ENCODE results near the gene KCNH5.

DNA sequence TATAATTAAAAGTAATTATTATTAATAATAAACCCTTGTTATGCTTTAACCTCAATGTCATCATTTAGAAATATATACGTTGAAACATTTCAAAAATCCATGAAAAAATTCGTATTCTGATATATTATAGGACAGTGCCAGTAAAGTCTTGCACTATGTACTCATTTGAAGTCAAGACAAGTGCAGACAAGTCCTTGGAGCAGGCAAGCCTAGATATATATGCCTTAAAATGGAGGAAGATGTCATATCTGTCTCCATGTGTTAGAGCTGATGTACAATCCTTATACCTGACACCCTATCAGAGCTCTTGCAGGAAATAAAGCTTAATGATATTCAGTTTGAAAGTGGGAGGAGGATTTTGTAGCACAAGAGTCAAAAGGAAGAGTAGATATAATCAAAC lies 310.4 kb downstream of the KCNH5 start:
- TF ChIP-seq, protein P1, sequence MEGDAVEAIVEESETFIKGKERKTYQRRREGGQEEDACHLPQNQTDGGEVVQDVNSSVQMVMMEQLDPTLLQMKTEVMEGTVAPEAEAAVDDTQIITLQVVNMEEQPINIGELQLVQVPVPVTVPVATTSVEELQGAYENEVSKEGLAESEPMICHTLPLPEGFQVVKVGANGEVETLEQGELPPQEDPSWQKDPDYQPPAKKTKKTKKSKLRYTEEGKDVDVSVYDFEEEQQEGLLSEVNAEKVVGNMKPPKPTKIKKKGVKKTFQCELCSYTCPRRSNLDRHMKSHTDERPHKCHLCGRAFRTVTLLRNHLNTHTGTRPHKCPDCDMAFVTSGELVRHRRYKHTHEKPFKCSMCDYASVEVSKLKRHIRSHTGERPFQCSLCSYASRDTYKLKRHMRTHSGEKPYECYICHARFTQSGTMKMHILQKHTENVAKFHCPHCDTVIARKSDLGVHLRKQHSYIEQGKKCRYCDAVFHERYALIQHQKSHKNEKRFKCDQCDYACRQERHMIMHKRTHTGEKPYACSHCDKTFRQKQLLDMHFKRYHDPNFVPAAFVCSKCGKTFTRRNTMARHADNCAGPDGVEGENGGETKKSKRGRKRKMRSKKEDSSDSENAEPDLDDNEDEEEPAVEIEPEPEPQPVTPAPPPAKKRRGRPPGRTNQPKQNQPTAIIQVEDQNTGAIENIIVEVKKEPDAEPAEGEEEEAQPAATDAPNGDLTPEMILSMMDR (optimal IDR thresholded peaks at IDR 0.05 in 1 of 3, IDR thresholded peaks at IDR 0.05 in 1 of 3, conservative IDR thresholded peaks at IDR 0.05 in 1 of 3; ENCODE audit: extremely low read depth in 1 of 3, insufficient read depth in 2 of 3, low read length in 3 of 3): no peak
- no peak for TF ChIP-seq EZH2 (IDR thresholded peaks at IDR 0.05; ENCODE audit: low read length)

All from keratinocyte (primary cell).